Measurements from ENCODE around the gene EIF4G3.
A peak's percentile ranks its signal among the peaks of the same experiment; 100 is the strongest.
"Not testable (repeated sequence)": the region's sequence is repeated elsewhere in the genome, so short reads cannot be mapped to it uniquely, and the experiment has no call there.

EIF4G3 gene

DNA sequence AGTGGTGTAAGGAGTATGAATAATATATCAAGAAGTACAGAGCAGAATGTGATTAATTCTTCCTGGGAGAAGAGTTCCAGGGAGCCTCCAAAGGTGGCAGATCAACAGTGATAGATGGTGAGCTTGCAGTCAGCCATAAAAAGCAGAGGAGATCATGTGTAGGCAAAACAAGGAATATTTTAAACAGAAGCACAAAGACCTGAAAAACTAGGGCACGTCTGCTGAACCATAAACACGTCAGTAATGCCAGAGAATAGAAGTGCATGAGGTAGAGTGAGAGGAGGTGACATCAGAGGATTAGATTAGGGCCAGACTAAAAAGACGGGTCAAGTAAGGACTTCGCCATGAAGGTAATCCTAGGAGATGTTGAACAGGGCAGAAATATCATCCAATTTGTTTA lies 151.8 kb downstream of the EIF4G3 start:
- no peak for DNase-seq (ENCODE audit: low read depth)

DNA sequence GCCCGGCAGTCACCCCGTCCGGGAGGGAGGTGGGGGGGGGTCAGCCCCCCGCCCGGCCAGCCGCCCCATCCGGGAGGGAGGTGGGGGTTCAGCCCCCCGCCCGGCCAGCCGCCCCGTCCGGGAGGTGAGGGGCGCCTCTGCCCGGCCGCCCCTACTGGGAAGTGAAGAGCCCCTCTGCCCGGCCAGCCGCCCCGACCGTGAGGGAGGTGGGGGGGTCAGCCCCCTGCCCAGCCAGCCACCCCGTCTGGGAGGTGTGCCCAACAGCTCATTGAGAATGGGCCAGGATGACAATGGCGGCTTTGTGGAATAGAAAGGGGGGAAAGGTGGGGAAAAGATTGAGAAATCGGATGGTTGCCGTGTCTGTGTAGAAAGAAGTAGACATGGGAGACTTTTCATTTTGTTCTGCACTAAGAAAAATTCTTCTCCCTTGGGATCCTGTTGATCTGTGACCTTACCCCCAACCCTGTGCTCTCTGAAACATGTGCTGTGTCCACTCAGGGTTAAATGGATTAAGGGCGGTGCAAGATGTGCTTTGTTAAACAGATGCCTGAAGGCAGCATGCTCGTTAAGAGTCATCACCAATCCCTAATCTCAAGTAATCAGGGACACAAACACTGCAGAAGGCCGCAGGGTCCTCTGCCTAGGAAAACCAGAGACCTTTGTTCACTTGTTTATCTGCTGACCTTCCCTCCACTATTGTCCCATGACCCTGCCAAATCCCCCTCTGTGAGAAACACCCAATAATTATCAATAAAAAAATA lies 152.4 kb downstream of the EIF4G3 start:
- DNase-seq (ENCODE audit: low read depth), result not testable (repeated sequence)

DNA sequence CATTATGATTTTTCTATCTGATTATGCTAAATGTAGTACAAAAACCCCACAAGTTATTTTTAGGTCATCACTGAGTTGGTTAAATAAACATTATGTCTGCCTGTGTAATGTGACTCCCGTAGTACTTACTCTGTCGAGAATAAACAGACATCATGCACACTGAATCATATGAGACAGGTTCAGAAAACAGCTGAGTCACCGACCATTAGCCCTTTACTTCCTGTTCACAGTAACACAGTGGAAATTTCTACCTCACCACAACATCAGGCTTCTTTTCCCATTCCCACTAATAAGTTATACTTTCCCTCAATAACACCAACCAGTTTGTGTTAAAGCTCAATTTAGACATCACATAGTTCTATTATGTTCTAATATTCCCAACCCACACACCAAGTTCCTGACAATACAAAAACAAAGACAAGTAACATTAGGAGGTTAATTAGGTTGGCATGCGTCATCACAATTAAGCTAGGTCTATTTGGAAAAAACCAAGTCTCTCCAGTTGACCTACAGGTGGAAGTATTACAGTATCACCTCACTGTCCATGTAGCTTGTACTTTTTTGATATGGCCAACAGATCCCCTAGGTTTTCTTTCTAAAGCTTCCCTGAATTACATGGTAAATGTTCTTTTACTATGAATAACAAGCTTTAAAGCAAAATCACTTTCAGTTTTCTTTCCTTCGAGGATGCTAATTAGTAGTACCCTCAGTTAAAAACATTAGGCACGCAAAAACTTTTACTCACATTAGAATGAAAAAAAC lies 154.2 kb downstream of the EIF4G3 start:
- peak; percentile 86 for DNase-seq (ENCODE audit: low read depth)

- DNase-seq (ENCODE audit: low read depth), result no peak
These were observed 155.4 kb downstream of the EIF4G3 start for GRCh38 chr1:21021311-21021710.

GRCh38 chr1:21020151-21020550 lies 156.5 kb downstream of the EIF4G3 start:
- no peak for DNase-seq (ENCODE audit: low read depth)

- no peak for DNase-seq (ENCODE audit: low read depth)
These were observed 158.0 kb downstream of the EIF4G3 start for GRCh38 chr1:21018673-21019072.

DNA sequence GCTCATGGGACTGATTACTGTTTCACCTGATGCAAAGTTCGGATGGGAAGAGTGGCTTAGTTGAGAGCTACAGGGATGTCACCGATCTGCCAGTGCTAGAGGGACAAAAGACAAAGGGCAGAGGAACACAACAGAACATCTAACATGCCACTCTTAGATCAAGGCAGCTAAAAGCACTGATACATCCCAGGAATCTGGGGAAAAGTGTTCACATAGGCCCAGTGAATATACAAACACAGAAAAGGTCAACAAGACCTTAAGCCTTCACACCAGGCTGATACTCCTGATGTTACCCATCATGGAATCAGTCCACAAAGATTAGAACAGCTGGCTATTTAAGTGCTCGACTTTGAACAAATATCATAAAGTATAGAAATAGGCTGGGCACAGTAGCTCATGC lies 163.2 kb downstream of the EIF4G3 start:
- no peak for DNase-seq (ENCODE audit: low read depth)

DNA sequence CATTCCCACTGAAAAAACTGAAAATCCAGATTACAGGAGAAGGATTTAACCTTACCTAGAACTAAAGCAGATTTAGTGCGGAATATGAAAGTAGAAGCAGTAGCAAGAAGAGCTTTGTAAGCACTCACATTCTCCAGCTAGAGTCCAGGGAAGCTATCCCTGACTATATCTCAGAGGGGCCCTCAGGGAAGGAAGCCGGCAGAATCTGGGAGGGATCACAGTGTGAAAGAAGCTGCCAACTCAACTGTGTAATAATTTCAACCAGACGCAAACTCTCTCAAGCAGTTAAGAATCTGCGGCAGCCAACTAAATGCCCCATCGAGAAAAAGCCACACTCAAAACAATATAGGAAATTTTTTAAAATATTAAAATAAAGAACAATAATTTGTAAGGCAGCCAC lies 163.8 kb downstream of the EIF4G3 start:
- DNase-seq (ENCODE audit: low read depth), result no peak

GRCh38 chr1:21007876-21008275 lies 168.8 kb downstream of the EIF4G3 start:
- DNase-seq (ENCODE audit: low read depth), result no peak

DNA sequence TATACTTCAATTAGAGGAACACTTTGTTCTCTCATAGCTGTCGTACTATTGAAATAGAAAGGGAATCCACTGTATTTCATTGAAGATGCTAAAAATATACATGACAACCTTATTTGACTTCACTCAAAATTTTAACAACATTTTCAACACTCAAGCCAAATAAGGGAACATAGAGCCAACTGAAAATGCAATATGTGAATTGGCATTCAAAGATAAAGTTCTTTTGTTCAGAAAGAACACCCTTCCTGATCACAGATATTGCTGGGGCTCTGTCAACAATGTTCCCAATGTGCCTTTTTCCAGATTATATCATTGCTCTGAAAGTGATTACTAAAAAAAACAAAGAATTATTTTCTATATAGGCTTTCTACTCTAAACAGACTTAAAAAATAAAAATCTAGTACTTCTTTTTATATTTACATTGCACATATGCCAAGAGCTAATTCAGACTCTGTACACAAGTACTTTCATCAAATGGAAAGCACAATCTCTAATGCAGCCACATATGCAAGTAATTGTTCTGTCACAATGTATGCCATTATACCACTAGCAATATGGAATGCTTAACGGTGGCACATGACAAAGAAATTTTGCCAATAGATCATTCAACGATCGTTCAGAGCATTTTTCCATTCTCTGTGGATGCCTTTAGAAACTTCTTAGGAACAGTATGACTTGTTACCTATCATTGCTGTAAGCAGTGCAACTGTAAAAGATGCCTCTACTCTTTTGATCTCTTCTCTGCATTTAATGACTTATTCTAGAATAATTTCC lies 171.0 kb downstream of the EIF4G3 start:
- DNase-seq (ENCODE audit: low read depth), result no peak

GRCh38 chr1:21003281-21004045 lies 173.2 kb downstream of the EIF4G3 start:
- no peak for DNase-seq (ENCODE audit: low read depth)

DNA sequence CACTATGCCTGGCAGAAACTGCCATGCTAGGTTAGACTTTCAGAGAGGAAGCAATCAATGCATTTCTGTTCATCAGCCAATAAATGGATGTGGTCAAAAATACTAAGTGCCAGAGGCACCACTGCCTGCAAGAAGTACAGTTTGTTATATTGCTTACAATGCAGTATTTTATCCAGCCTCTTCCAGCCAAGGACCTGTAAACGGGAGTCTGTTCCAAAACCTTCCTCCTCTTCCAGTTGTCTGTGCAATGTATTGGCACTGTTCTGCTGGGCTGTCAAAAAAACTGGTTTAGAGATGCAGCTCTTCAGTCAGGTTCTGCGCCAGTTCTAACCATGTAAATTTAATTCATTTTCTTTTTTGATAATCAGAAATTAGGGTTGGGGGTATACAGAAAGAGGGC lies 175.7 kb downstream of the EIF4G3 start:
- no peak for DNase-seq (ENCODE audit: low read depth)

GRCh38 chr1:21000245-21000594 lies 176.5 kb downstream of the EIF4G3 start:
- no peak for DNase-seq (ENCODE audit: low read depth)

GRCh38 chr1:20999525-21000244 lies 177.0 kb downstream of the EIF4G3 start:
- no peak for DNase-seq (ENCODE audit: low read depth)

DNA sequence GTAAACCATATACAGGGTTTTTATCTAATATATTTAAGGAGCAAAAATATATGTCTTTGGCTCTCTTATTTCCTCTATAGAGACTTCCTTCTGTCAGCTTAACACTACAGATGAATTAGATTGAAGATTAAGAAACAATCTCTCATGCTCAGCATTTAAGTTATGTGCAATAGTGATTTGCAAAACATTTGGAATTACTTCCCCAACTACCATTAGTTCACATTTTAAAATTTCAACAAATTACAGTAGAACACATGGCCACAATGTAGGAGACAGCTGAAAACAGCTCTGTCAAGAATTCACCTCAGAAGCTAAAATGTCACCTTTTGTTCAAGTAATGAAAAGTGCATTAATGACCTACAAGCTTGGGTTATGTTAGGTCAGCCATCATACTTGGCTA lies 177.9 kb downstream of the EIF4G3 start:
- DNase-seq (ENCODE audit: low read depth), result no peak

DNA sequence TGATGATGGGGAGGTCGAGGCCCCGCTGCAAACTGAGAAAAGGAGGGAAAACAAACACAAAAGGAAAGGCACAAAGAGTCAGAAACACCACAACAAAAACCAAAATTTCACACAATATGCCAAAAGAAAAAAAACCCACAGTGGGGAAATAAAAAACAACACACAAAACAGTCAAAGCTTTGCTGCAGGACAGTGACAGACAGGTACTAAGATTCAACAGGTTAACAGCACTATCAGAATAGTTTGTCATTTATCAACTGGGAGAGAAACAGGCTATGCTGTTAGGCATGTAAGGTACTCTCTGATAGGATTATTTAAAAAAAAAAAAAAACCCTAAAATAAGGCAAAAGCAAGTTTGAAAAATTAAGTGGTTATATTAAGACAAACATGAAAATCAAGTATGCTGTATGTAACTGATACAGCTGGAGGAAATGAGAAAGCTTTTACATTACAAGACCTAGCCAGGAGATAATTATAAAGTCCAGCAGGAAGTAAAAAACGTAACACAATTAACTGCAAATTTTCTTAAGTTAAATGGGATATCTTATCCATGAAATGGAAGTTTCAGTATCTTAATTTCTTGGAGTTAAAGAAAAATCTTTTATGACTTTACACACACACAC lies 179.0 kb downstream of the EIF4G3 start:
- DNase-seq (ENCODE audit: low read depth), result no peak

- no peak for DNase-seq (ENCODE audit: low read depth)
These were observed 180.1 kb downstream of the EIF4G3 start for GRCh38 chr1:20996554-20996953.

- no peak for DNase-seq (ENCODE audit: low read depth)
These were observed 182.8 kb downstream of the EIF4G3 start for GRCh38 chr1:20993716-20994575.

GRCh38 chr1:20992322-20993056 lies 184.2 kb downstream of the EIF4G3 start:
- DNase-seq (ENCODE audit: low read depth), result no peak
